Activated CD4-positive, alpha-beta T cell treated with anti-CD3 and anti-CD28 coated beads, Interleukin-10, Interleukin-2, amounts not matched to agents 100 ng/mL and 50 ng/mL, durations not matched to agents 16 hours and 8 hours (primary cell): Measurements from ENCODE around the gene PTPRR.

Experiments
- DNase-seq: peaks from one replicate; pipeline ENCODE4 v3.0.0-alpha.2; 2020

PTPRR gene

DNA sequence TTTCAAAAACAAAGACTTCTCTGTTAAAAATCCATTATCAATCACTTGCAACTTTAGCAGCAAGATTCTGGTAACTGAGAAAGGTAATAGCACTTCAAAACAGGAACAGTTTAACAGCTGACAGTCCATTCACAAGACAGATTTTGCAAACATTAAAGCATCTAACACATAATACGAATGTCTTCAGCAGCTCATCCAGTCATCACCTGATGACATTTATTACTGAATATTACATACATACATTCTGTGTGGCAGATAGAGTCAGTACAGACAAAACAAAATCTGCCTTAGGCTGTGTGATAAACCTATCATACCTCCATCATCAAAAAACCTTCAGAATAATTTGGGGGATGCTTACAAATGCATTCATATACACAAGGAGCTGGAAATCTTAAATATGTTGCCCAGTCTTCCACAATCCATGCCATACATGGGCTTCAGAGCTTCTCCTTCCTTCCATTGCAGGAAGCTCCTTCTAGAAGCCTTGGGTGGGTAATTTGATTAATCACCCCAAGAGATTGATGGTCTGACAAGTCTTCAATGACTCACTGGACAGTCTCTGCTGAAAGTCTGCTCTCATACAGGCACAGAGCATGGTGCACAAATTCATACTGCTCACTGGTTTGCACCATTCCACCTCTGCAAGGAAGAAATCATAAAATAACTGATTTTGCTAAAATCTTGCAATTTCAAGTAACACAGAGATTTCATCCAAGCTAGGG, 281.7 kb downstream of the PTPRR start:
- no peak for DNase-seq

DNA sequence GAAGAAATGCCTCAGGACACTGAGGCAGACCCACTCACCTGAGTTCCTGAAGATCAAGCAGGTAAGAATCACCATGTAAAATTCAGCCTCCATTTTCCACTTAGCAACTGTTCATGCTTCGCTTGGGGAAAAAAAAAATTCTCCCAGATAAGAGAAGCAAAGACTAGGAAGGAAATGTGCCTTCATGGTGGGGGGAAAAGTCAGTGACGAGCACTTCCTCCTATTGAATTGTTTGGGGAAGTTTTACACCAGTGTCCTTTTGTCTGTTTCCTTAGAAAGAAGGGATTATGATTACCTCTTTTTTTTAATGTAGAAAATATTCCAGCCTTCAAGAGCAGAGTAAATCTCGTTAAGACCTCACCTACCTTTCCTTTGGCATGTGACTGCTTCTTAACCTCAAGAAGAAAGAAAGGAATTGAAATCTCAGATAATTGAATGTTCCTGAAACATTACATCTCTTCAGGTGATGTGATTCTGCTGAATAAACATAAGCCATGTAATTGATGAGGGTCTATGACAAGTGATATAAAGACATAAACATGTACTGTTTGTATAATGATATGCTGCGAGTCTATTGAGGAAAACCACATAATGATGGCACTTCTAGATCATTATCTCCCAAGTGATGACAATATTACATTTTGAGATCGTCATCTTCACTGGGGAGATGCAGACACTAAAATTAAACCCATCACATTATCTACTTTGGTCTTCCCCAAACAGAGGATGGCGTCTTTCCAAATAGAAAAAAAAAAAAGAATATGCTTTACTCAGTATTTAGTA, 283.0 kb downstream of the PTPRR start, which contains the start of gene PTPRB:
TSS of gene PTPRB (minus strand) at position 127 of the 783 bp plus-strand sequence. CDS start at position 93, 34 bp downstream.
- DNase-seq, result no peak

DNA sequence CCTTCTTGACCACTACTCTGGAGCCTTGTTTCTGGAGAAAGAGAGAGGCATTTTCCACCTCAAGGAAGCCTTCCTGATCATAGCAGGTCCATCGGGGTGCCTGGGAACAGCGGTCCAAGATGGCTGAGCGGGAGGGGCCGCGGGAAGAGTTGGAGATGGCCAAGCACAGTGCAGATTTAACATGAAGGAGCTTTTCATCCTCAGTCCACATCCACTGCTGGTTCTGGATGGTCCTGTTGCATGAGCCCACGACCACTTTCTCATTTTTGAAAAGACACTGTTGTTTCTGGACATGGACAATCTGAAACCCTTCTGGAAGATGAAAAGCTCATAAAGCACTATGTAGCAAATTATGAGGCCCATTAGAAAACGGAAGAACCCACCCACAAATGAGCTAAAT, 284.8 kb downstream of the PTPRR start:
- no peak for DNase-seq

DNA sequence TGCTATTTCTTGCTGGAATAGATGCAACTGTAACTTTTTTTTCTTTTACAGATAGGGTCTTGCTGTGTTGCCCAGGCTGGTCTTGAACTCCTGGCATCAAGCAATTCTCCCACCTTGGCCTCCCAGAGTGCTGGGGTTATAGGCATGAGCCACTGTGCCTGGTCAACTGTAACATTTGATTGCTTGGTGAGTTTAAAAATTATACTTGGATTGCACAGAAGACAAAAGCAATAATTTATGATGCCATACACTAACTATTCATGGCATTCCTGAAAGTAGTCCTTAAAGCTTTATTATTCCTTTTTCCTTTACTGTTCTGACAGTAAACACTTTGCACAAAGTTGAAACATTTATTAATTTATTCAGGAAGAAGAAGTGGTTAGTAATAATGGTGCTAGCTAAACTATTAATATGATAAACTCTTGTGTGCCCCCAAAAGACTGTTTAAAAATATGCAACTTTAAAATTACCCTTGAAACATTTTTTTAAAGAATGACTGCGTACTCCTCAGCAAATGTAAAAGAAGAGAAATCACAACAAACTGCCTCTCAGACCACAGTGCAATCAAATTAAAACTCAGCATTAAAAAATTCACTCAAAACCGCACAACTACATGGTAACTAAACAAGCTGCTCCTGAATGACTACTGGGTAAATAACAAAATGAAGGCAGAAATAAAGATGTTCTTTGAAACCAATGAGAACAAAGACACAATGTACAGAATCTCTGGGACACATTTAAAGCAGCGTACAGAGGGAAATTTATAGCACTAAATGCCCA, 291.6 kb downstream of the PTPRR start:
- no peak for DNase-seq

DNA sequence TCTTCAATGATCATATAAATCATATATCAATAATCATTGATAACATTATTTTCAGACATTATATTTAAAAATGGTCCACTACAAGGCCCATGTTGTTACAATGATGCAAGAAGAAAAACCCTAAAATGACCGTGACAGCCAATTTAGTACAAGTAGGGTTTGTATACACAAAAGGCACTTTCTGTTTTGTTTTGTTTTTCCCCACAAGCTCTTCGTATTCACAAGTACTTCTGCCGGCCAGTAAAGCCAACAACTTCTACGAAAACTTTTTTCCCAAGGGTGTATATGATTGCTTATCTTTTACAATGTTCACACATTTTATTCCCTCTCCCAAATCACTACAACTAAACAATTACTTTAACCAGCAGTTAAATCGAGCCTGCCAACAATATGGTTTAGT, 292.9 kb downstream of the PTPRR start:
- no peak for DNase-seq

DNA sequence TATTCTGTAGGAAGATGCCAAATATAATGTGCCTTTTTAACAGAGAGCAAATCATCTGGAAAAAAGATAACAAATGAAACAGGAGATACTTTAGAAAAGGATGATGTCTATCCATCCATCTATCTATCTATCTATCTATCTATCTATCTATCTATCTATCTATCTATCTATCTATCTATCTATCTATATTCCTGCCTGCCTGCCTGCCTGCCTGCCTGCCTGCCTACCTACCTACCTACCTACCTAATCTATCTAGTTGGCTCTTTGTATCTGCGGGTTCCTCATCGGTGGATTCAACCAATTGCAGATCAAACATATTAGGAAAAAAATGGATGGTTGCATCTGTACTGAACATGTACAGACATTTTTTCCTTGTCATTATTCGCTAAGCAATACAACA, 294.4 kb downstream of the PTPRR start:
- no peak for DNase-seq

DNA sequence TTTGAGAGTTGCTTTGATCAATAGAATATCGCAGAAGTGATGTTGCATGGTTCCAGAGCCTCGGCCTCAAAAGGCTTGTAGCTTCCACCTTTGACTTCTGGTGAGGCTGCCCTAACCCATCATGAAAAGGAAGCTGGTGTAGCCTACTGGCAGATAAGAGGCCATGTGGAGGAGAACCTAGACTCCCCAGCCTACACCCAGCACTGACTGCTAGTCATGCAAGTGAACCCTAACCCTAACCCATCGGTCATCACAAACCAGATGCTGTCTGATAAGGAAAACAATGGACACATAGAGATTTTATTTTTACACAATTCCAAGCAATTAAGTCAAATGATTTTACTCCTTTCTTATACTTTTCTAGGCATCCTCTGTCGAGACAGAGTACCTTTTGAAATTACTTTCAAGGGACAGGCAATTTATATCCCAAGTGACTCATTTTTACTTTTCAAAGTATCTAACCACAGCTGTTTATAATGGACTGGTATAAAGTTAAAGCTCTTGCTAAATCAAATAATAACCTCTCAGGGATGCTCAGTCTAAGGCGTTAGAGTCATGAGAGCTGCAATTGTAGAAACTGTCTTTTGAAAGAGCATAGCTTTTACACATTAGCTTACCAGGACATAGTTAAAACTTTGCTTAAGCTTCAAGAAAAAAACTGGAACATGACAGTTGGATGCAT, 300.9 kb downstream of the PTPRR start:
- no peak for DNase-seq

DNA sequence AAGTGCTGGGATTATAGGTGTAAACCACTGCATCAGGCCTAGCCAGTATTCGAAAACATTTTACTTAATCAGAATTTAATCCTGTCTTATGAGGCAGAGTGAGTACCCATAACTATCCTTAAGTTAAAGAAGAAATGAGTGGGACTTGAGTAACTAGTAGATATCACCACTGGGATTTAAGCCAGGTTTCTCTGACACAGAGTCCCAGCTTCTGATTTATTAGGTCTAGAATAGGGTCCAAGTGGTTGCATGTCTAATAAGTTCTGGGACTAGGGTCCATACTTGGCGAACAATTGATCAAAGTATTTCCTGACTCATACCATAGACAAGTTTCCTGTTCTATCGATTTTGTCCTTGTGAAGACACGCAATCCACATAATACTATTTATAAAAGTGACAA, 302.2 kb downstream of the PTPRR start:
- DNase-seq, result no peak

DNA sequence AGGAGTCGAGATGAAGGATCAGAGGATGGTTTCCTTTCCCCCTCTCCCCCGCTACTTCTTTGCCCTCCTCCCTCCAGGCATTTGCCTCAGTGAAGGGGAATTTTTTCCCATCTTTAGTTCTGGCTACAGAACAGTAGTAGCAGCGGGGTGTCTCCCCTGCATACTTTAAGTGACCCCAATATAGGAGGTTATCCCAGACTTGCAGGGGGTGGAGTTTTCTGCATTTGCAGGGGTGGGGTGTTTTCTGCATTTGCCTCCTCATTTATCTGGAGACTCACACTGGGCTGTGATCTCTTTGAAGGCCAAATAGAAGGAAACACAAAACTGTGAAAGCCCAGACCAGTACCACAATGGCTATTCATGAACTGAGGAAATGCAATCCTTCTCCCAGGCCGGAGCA, 303.1 kb downstream of the PTPRR start:
- DNase-seq, result no peak

DNA sequence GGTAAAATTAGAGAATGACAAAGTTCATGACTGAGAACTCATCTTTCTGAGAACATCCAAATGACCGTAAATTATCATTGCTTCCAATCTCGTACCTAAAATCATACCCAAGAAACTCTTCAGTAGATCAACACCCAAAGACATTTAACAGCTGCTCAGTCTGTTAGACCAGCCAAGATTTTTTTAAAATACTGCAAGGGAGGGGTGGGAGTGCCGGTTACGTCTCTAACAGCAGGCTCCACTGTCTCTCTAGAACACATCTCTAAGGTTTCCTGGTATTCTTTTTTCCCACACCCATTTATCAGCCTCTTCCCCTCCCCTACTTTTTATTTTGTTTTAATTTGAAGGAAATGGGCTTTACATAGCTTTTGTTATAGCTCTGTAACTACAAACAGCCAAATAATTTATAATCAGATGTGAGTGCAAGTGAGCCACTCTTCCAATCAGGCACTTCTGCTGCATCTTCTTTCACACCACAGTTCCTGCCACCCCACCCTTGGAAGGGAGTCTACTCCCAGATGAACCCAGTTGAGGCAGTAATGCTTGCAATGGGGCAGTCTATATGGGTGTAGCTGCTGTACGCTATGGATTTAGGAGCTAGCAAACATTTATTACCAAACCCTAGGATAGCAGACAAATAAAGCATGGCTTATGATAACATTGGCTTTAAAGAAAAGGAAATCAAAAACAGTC, 305.2 kb downstream of the PTPRR start:
- no peak for DNase-seq

DNA sequence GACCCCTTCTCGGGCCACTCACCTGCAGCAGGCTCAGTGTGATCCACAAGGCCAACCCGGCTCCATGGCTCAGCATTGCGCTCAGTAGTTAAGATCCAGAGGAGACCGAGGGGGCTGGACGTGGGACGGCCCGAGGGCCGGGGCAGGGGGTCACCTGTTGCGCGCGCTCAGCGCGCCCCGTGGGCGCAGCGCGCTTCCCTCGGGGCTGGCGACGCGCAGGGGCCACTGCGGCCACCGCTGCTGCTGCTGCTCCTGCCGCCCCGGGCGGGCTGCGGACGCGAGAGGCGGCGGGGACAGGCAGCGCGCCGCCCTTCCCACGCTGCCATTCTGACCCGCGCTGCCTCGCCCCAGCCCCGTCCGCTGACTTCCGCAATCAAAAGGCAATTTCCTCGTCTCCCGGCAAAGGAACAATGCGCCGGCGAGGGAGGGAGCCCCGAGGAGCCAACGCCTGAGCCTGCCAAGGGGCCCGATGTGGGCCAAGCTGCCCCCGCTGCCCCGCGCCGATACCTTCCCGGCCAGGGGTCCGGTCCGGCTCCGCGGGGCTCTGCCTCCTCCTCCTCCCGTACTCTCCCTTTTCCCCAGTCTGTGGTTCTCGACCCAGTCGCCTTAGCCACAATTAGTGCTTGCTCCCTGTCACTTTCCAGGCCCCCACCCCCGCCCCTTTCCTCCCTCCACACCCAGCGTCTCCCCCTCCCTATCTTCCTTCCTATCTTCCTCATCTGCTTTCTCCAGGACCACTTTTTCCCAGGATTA, 310.6 kb downstream of the PTPRR start:
- no peak for DNase-seq

DNA sequence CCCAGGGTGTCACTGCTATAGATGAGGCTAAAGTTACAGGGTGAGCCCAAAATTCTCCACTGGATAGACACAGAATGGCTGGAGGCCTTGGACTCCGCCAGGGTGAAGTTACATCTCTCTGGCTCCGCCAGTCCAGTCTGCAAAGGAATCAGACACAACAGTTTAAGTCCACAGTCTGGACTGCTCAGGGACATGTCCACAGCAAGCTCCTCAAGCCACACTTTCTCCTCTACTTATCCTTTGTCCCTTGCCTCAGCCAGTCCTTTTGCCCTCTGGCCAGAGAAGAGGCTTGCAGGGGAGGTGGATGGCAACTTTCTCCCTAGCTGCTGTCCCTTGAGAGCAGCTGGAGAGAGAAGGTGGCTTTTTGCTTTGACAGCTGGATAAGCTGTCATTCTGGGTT, 311.3 kb downstream of the PTPRR start:
- DNase-seq, result no peak

DNA sequence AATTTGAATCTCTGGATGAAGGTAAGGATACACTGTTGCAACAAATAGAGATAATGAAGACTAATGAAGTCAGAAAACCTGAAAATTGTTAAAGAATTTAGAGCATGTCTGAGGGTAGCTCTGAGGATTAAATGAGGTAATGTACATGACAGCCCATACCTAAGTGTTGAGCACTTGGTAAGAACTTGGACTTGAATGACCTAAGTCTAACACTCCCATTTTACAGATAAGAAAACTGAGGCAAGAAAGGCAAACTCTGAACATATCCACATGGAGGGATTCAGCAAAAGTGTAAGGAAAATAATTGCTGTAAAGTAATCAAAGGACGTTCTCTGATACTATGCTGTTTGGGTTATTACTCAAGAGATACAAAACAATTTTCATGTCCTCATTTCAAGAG, 312.4 kb downstream of the PTPRR start:
- no peak for DNase-seq

DNA sequence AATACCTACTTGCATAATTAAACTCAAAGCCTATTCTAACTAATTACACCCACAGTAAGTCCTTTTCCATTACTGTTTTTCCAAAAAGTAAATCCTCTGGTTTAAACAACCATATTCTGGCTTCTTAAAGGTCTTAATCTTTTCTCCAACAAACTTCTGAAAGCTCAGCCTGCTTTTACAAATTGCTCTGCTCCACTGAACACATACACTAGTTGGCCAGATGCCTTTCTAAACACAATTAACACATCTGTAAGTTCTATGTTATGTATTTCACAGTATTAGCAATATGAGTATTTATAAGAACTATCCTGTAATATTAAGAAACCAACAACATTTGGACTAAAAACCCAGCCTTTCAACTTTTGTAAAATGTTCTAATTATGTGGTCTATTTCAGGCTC, 313.4 kb downstream of the PTPRR start:
- no peak for DNase-seq

DNA sequence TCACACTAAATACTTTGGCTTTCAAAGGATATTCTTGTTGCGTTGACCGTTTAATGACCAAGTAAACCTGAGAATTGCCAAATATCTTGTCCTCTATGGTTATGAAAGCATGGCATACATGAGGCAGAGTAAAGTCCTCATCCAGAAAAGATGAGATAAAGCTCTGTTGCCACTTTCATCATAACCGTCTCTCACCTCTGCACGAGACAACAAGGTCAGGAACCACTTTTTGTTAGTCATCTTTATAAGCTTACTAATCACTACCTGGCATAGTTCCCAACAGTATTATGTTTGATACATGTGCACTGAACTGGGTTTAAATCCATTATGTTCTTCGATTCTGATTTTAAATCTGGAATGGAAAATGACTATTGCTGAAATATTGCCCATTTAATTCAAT, 314.6 kb downstream of the PTPRR start:
- no peak for DNase-seq

DNA sequence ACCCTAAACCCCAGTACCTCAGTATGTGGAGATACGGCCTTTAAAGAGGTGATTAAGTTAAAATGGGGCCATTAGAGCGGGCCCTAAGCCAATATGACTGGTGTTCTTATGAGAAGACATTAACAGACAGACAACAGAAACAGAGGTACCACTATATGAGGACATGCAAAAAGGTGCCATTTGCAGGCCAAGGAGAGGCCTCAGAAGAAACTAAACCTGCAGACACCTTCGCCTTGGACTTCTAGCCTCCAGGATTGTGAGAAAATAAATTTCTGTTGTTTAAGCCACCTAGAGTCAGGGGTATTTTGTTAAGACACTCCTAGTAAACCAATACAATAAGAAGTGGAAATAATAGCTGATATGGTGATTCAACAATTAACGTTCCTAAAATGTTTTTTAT, 315.9 kb downstream of the PTPRR start:
- no peak for DNase-seq

DNA sequence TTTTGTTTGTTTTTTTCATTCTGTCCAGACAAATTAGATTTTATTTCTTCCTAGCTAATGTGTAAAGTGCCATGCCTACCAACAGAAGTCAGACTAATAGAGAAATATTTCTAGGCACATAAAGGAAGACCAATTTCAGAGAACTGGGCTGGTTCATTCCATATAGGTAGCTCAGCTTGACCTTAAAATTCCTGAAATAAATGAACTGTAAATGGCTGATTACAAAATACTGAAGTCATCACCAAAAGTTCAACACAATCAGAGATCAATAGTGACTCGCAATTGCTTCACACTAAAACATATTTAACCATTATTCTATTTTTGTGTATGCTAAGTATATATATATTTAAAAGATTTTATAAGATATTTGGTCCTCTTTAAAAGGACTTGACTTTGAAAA, 317.5 kb downstream of the PTPRR start:
- no peak for DNase-seq

DNA sequence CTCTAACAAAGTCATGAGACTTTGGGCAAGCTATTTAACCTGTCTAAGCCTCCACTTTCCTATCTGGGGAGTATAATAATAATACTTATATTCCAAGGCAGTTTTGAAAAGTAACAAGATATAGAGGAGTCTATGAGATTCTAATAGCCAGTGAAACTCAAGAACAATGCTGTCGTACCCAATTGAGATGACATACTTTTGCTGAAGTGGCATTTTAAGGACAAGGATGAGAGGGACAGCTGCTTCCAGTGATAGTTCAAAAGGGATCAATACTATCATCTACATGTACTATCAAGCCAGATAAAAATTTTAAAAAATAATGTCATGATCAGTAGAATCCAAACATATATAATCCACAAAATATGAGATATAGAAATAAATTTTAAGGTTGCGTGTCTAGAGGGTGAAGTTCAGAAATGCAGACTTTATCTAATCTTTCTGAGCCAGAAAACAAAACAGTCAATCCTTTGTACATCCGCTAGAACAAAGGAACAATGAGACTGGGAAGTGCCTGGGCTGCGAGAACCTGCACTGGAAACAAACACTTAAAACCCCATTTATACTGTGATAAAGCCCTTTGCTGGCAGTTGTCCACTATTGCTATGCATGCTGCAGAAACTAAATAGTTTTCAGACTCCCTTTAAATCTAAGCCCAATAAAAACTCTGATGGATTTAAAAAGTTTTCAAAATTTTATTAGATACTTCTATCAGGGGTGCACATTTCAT, 321.9 kb downstream of the PTPRR start:
- DNase-seq, result no peak

DNA sequence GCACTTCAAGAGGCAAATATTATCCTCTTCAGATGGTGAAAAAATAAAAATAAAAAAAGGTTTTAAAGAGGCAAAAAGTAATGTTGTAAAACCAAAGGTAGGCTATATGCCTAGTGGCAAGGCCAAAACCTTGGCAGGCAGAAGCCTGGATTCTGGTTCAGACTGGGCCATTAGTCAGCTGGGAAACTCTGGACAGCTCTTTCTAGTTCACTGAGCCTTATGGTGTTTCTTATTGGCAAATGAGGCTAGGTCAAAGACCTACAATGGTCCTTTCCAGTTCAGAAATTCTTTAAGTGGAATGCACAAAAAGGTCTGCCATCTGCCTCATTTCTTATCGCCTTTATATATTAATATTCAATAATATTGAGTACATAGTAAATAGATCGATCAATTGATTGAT, 327.9 kb downstream of the PTPRR start:
- no peak for DNase-seq

DNA sequence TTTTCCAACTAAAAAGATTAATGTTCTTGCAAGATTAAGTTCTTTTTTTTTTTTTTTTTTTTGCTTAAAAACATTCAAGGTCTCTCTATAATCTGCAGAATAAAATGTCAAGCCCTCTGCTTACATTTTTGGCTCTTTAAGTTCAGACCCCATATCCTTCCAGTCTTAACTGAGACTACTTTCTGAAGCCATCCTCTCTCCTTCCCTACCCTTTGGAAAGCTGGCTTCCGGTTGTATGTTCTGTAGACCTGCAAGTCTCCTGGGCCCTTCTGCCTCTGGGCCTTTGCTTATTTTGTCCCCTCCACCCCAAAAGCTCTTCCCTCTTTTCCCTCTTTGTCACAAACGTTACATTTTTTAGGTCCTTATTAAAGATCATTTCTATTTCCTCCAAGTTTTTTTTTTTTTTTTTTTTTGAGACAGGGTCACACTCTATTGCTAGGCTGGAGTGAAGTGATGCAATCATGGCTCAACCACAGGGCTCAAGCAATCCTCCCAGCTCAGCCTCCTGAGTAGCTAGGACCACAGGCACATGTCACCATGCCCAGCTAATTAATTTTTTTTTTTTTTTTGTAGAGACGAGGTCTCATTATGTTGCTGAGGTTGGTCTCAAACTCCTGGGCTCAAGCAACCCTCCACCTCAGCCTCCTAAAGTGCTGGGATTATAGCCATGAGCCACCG, 329.9 kb downstream of the PTPRR start:
- DNase-seq, result no peak
